Neural cell (in vitro differentiated cells): Measurements from ENCODE around the gene CD248. TPM values are rescaled to one million over a fixed set of nuclear protein-coding genes. Genes with fewer than 3 reads are reported as not detected.

Source experiments
- H2AFZ ChIP-seq: fragments of 200-600, 300-800 bp; sonication (generic), shearing (Covaris generic); 2 replicates; pipeline ENCODE4 v1.6.0; 2014; ENCODE audit warnings: low read depth, mild to moderate bottlenecking, antibody characterized with exemption, low read length, moderate library complexity
- H3F3A ChIP-seq: fragments of 200-600 bp; shearing (Covaris generic); 2 replicates; pipeline ENCODE4 v1.6.1; 2016; ENCODE audit warnings: mild to moderate bottlenecking, moderate library complexity, mixed read lengths, antibody characterized with exemption, low read length; ENCODE audit not compliant: insufficient read depth, poor library complexity, severe bottlenecking
- H3K27ac ChIP-seq: fragments of 200-600, 300-800 bp; sonication (generic), shearing (Covaris generic); 2 replicates; pipeline ENCODE4 v1.5.1; 2014; ENCODE audit warnings: mild to moderate bottlenecking, low read length, moderate library complexity
- H3K27me3 ChIP-seq: fragments of 300-800, 200-600 bp; sonication (generic), shearing (Covaris generic); 2 replicates; pipeline ENCODE4 v1.6.0; 2014; ENCODE audit warnings: mild to moderate bottlenecking, low read depth, low read length, moderate library complexity; ENCODE audit not compliant: insufficient read depth
- H3K36me3 ChIP-seq: fragments of 300-800, 200-600 bp; sonication (generic), shearing (Covaris generic); 2 replicates; pipeline ENCODE4 v1.5.1; 2014; ENCODE audit warnings: mild to moderate bottlenecking, antibody characterized with exemption, low read length, moderate library complexity; ENCODE audit not compliant: insufficient read depth
- H3K4me2 ChIP-seq: fragments of 300-800, 200-600 bp; sonication (generic), shearing (Covaris generic); 2 replicates; pipeline ENCODE4 v1.6.0; 2014; ENCODE audit warnings: mild to moderate bottlenecking, low read length
- H3K4me3 ChIP-seq: fragments of 300-800, 200-600 bp; sonication (generic), shearing (Covaris generic); 2 replicates; pipeline ENCODE4 v1.5.1; 2014; ENCODE audit warnings: mild to moderate bottlenecking, low read length, moderate library complexity
- H3K79me2 ChIP-seq: fragments of 200-600 bp; shearing (Covaris generic); replicated peaks from 2 replicates; pipeline ENCODE4 v1.6.0; 2014; ENCODE audit warnings: mild to moderate bottlenecking, low read length, moderate library complexity; ENCODE audit not compliant: insufficient read depth
- H3K9ac ChIP-seq: fragments of 300-800, 200-600 bp; sonication (generic), shearing (Covaris generic); 2 replicates; pipeline ENCODE4 v1.6.1; 2016; ENCODE audit warnings: mild to moderate bottlenecking, low read length, mixed read lengths
- H3K9me2 ChIP-seq: fragments of 200-600 bp; shearing (Covaris generic); 2 replicates; pipeline ENCODE4 v1.6.1; 2016; ENCODE audit warnings: mild to moderate bottlenecking, low read length, mixed read lengths; ENCODE audit not compliant: insufficient read depth
- H3K9me3 ChIP-seq: fragments of 200-600, 300-800 bp; sonication (generic), shearing (Covaris generic); 2 replicates; pipeline ENCODE4 v1.6.1; 2016; ENCODE audit warnings: mild to moderate bottlenecking, mixed run types, low read length, moderate library complexity, mixed read lengths
- H4K20me1 ChIP-seq: fragments of 200-600 bp; shearing (Covaris generic); 2 replicates; pipeline ENCODE4 v1.6.1; 2016; ENCODE audit warnings: mild to moderate bottlenecking, mixed run types; ENCODE audit not compliant: insufficient read depth
- EP300 ChIP-seq: fragments of 450-650 bp; conservative IDR thresholded peaks from 2 replicates; pipeline ENCODE4 v1.6.1; 2014; ENCODE audit warnings: antibody characterized with exemption, mild to moderate bottlenecking, moderate library complexity; ENCODE audit not compliant: poor library complexity, severe bottlenecking
- EZH2 ChIP-seq: fragments of 200-600, 300-800 bp; shearing (Covaris generic), sonication (generic); IDR thresholded peaks from 2 replicates; pipeline ENCODE4 v1.6.1; 2014; ENCODE audit warnings: antibody characterized with exemption, low read length, borderline replicate concordance, mild to moderate bottlenecking; ENCODE audit not compliant: insufficient read depth, poor library complexity, severe bottlenecking
- MXI1 ChIP-seq: fragments of 450-650 bp; conservative IDR thresholded peaks from 2 replicates; pipeline ENCODE4 v1.6.1; 2014; ENCODE audit warnings: antibody characterized with exemption, mild to moderate bottlenecking; ENCODE audit not compliant: poor library complexity, severe bottlenecking
- POLR2AphosphoS5 ChIP-seq: IDR thresholded peaks from 2 replicates; pipeline ENCODE4 v1.6.1; 2012
- RAD21 ChIP-seq: fragments of 450-650 bp; conservative IDR thresholded peaks from 2 replicates; pipeline ENCODE4 v1.6.1; 2014; ENCODE audit warnings: antibody characterized with exemption, mild to moderate bottlenecking, moderate library complexity
- SMC3 ChIP-seq: fragments of 450-650 bp; conservative IDR thresholded peaks from 2 replicates; pipeline ENCODE4 v1.6.1; 2014; ENCODE audit warnings: antibody characterized with exemption, mild to moderate bottlenecking, moderate library complexity; ENCODE audit not compliant: poor library complexity
- TAF1 ChIP-seq: IDR thresholded peaks from 2 replicates; pipeline ENCODE4 v1.6.1; 2012; ENCODE audit warnings: low read depth
- polyA plus RNA-seq: library from polyadenylated mRNA; depleted of rRNA; stranded (reverse); fragments of >200 nt; gene quantifications from 2 replicates; pipeline ENCODE4 v1.2.3, GENCODE V29; 2014
- TF ChIP-seq, protein P1 (sequence below): fragments of 450-650 bp; IDR thresholded peaks from 2 replicates; pipeline ENCODE4 v1.5.1; 2014; ENCODE audit warnings: antibody characterized with exemption, mild to moderate bottlenecking, moderate library complexity; ENCODE audit not compliant: poor library complexity, severe bottlenecking
- TF ChIP-seq, protein P2 (sequence below): IDR thresholded peaks from 2 replicates; pipeline ENCODE4 v1.6.1; 2012; ENCODE audit warnings: borderline replicate concordance

The CD248 gene
- polyA plus RNA-seq, 1 donor from 2014 or later = not detected

DNA sequence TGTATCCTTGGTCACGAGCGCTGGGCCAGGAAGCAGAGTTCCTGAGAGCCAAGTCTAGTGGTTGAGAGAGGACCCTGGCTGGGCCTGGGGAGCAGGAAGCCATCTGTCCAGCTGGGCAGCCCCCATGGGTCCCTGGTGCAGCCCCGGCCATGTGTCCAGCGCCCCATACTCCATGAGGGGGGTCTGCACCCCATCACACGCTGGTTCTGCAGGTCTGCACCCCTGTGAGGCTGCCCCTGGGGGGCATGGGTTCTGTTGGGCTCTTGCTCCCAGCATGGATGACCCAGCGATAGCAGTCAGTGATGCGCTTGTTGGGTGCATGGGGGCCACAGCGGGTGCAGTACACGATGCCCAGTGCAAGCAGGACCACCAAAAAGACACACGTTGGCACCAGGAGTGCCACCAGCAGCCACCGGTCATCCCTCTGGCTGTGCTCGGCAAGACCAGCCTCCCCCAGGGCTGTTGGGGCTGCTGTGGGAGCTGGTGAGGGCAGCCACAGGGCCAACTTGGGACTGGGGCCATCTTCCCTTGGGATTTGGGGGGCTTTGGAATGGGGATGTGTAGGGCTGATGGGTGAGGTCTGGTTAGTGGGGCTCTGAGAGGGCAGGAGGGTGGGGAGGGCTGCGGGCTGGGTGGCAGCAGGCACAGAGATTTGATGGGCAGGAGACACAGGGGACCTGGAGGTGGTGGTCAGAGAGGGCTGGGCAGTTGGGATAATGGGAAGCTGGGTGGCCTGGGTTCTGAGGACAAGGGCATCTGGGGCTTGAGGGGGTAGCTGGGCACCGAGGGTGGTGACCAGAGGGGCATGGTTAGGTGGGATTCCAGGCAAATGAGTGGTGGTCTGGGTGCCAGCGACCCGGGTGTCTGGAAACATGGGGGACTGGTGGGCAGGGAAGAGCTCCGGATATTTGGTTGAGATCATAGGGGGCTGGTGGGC, 2.0 kb downstream of the CD248 start (continued):
- TF ChIP-seq MXI1 (no peak), EP300 (no peak), TAF1 (no peak)

DNA sequence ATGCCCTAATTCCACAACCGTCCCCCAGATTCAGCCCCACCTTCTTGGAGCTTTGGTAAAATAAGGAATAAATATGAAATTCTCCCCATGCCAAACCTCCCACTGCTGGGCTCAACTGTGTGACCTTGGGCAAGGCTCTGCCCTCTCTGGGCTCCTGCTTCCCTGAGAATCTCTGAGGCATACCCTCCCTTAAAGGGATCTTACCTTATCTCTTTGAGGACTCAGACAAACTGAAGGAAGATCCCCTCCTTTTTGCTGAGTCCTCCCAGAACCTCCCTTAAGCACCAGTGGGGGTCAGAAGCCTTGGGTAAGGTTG, 2.7 kb downstream of the CD248 start:
- Histone ChIP-seq H3K27ac (no peak overlapping the region), H3K27me3 (peaks cover 11% of the 10 kb centered on the region), H3K9ac (no peak overlapping the region), H3K4me3 (no peak overlapping the region), H3K79me2 (no peaks in the 10 kb centered on the region), H3K4me2 (no peak overlapping the region), H3K36me3 (no peaks in the 10 kb centered on the region), H3K9me3 (no peaks in the 10 kb centered on the region), H4K20me1 (no peaks in the 10 kb centered on the region), H2AFZ (no peak overlapping the region), H3F3A (no peaks in the 10 kb centered on the region), H3K9me2 (no peaks in the 10 kb centered on the region)
- TF ChIP-seq, protein P1, sequence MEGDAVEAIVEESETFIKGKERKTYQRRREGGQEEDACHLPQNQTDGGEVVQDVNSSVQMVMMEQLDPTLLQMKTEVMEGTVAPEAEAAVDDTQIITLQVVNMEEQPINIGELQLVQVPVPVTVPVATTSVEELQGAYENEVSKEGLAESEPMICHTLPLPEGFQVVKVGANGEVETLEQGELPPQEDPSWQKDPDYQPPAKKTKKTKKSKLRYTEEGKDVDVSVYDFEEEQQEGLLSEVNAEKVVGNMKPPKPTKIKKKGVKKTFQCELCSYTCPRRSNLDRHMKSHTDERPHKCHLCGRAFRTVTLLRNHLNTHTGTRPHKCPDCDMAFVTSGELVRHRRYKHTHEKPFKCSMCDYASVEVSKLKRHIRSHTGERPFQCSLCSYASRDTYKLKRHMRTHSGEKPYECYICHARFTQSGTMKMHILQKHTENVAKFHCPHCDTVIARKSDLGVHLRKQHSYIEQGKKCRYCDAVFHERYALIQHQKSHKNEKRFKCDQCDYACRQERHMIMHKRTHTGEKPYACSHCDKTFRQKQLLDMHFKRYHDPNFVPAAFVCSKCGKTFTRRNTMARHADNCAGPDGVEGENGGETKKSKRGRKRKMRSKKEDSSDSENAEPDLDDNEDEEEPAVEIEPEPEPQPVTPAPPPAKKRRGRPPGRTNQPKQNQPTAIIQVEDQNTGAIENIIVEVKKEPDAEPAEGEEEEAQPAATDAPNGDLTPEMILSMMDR = no peak
- TF ChIP-seq RAD21 = no peak
- no peak for TF ChIP-seq EP300
- TF ChIP-seq POLR2AphosphoS5 = no peak
- no peak for TF ChIP-seq MXI1
- TF ChIP-seq TAF1 = no peak
- TF ChIP-seq, protein P2, sequence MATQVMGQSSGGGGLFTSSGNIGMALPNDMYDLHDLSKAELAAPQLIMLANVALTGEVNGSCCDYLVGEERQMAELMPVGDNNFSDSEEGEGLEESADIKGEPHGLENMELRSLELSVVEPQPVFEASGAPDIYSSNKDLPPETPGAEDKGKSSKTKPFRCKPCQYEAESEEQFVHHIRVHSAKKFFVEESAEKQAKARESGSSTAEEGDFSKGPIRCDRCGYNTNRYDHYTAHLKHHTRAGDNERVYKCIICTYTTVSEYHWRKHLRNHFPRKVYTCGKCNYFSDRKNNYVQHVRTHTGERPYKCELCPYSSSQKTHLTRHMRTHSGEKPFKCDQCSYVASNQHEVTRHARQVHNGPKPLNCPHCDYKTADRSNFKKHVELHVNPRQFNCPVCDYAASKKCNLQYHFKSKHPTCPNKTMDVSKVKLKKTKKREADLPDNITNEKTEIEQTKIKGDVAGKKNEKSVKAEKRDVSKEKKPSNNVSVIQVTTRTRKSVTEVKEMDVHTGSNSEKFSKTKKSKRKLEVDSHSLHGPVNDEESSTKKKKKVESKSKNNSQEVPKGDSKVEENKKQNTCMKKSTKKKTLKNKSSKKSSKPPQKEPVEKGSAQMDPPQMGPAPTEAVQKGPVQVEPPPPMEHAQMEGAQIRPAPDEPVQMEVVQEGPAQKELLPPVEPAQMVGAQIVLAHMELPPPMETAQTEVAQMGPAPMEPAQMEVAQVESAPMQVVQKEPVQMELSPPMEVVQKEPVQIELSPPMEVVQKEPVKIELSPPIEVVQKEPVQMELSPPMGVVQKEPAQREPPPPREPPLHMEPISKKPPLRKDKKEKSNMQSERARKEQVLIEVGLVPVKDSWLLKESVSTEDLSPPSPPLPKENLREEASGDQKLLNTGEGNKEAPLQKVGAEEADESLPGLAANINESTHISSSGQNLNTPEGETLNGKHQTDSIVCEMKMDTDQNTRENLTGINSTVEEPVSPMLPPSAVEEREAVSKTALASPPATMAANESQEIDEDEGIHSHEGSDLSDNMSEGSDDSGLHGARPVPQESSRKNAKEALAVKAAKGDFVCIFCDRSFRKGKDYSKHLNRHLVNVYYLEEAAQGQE = no peak
- no peak for TF ChIP-seq SMC3
- no peak for TF ChIP-seq EZH2
